T-helper 2 cell treated with Interferon-gamma antibody and Interleukin-4, amounts not matched to agents 5 μg/mL and 100 μg/mL, for 36 hours (primary cell): Measurements from ENCODE around the gene PTPA.

ENCODE experiments used
- DNase-seq: peaks from one replicate; pipeline ENCODE4 v3.0.0; 2021; ENCODE audit warnings: low spot score
- H3K27ac Mint-ChIP-seq: one replicate; pipeline ENCODE4 v1.8.0; 2021; ENCODE audit warnings: mild to moderate bottlenecking, mixed read lengths
- H3K27me3 Mint-ChIP-seq: one replicate; pipeline ENCODE4 v1.8.0; 2021; ENCODE audit warnings: low read depth, mixed read lengths
- H3K36me3 Mint-ChIP-seq: one replicate; pipeline ENCODE4 v1.8.0; 2021; ENCODE audit warnings: low read depth, mixed read lengths
- H3K4me1 Mint-ChIP-seq: one replicate; pipeline ENCODE4 v1.8.0; 2021; ENCODE audit warnings: low read depth, mixed read lengths
- H3K4me3 Mint-ChIP-seq: one replicate; pipeline ENCODE4 v1.8.0; 2022; ENCODE audit warnings: mild to moderate bottlenecking, moderate library complexity, mixed read lengths
- H3K9me3 Mint-ChIP-seq: one replicate; pipeline ENCODE4 v1.8.0; 2021; ENCODE audit warnings: mixed read lengths

The PTPA gene

DNA sequence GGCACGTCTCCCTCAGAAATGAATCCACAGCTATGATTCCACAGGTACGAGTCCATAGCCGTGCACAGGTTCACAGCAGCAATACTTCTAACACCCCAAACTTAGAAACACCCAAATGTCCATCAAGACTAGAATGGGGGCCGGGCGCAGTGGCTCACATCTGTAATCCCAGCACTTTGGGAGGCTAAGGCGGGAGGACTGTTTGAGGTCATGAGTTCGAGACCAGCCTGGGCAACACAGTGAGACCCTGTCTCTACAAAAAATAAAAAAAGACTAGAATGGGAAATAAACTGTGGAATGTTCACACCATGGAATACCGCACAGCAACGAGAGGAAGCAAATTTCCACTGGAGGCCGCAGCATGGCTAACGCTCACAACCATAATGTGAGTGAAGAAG lies 34.6 kb upstream of the PTPA start:
- Mint-ChIP-seq H3K4me3 (no peak overlapping the region), H3K9me3 (no peaks in the 10 kb centered on the region), H3K4me1 (peaks cover 10% of the 10 kb centered on the region), H3K36me3 (peaks cover 3% of the 10 kb centered on the region), H3K27me3 (no peaks in the 10 kb centered on the region), H3K27ac (no peak overlapping the region)
- DNase-seq = no peak

- DNase-seq = no peak
- Mint-ChIP-seq H3K27ac (no peak overlapping the region), H3K4me3 (no peak overlapping the region), H3K36me3 (no peaks in the 10 kb centered on the region), H3K9me3 (no peaks in the 10 kb centered on the region), H3K4me1 (peaks cover 10% of the 10 kb centered on the region), H3K27me3 (no peaks in the 10 kb centered on the region)
Observed at GRCh38 chr9:129077236-129077635, 34.0 kb upstream of the PTPA start.

GRCh38 chr9:129078691-129079503 lies 32.3 kb upstream of the PTPA start:
- H3K4me1 Mint-ChIP-seq = peaks cover 8% of the 10 kb centered on the region
- H3K27ac Mint-ChIP-seq = peak overlapping the region; percentile 49

GRCh38 chr9:129079829-129080228 lies 31.4 kb upstream of the PTPA start:
- H3K4me3 Mint-ChIP-seq = peak overlapping the region; percentile 91
- no peaks in the 10 kb centered on the region for H3K9me3 Mint-ChIP-seq
- H3K27me3 Mint-ChIP-seq = no peaks in the 10 kb centered on the region
- peaks cover 8% of the 10 kb centered on the region for H3K4me1 Mint-ChIP-seq
- H3K27ac Mint-ChIP-seq = no peak overlapping the region
- no peak for DNase-seq
- H3K36me3 Mint-ChIP-seq = no peaks in the 10 kb centered on the region

More at GRCh38 chr9:129078691-129079503, 32.3 kb upstream of the PTPA start:
- peak overlapping the region; percentile 91 for H3K4me3 Mint-ChIP-seq
- no peaks in the 10 kb centered on the region for H3K9me3 Mint-ChIP-seq
- no peak for DNase-seq
- no peaks in the 10 kb centered on the region for H3K36me3 Mint-ChIP-seq
- H3K27me3 Mint-ChIP-seq = no peaks in the 10 kb centered on the region

- Mint-ChIP-seq H3K27ac (peak overlapping the region; percentile 73), H3K36me3 (no peaks in the 10 kb centered on the region), H3K4me3 (peak overlapping the region; percentile 91), H3K4me1 (peaks cover 8% of the 10 kb centered on the region), H3K27me3 (no peaks in the 10 kb centered on the region), H3K9me3 (no peaks in the 10 kb centered on the region)
- DNase-seq = no peak
Observed at GRCh38 chr9:129080298-129080600, 31.0 kb upstream of the PTPA start.

DNA sequence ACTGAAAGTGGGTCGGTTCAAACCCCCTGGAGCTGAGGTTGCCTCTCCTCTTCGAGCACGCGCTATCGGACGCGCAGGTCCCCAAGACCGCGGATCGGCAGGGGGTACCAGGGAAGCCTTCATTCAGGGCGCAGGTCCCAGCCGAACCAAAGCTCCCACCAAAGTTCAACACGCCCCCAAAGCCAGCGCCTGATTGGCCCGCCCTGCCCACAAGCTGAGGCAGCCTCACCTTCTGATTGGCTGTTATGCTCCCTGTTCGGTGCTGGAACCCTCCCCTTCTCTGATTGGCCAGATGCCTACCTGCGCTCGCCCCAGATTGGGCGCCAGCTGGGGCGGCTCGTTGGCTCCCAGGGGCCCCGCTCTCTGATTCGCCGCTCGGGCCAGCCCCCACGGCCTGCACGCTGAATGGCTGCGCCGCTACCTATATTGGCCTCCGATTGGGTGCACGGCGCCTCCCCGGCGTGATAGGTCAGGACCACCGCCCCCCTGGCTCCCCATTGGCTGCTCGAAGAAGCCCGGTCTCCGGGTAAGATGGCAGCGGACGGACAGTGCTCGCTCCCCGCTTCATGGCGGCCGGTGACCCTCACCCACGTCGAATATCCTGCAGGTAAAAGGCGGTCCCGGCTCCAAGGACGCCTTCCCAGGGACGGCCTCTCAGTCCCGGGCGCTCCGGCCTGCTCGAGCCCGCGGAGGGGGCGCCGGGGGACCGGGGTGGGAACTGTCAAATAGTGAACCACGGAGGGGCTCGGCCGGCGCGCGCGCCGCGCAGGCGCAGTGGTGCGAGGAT lies 30.4 kb upstream of the PTPA start, which contains the start of gene DOLPP1:
DOLPP1 (plus strand) TSS at position 511 of the 787 bp plus-strand sequence; CDS start at position 532, 21 bp downstream.
- H3K27ac Mint-ChIP-seq = peak within 1 kb of the TSS; percentile 73
- no peaks in the 10 kb centered on the region for H3K36me3 Mint-ChIP-seq
- H3K27me3 Mint-ChIP-seq = no peaks in the 10 kb centered on the region
- H3K4me3 Mint-ChIP-seq = peak within 1 kb of the TSS; percentile 91
- H3K9me3 Mint-ChIP-seq = no peaks in the 10 kb centered on the region
- H3K4me1 Mint-ChIP-seq = peaks cover 8% of the 10 kb centered on the region
- DNase-seq = peak; percentile 99

DNA sequence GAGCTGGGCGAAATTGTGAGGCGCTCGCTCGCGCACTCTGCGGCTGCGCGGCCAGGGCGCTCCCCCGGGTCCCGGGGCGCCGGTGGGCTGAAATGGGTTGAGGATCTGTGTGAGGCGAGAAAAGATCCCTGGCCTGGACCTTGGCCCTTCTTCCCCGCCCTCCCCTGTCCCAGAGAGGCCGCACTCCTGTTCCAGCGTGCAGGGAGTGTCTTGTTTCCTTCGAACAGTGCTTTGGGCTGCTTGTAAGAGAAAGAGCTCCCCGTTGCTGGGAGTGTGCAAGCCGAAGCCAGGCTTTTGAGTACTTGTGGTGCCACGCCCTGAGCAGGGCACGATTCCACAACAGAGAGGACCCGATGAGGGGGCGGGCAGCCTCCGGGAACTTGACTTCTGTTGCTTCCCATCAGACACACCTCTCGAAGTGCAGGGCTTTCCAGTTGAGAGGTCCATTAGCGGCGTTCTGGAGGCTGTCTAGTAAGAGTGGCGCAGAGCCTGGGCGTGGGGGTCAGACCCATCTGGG lies 29.8 kb upstream of the PTPA start:
- peaks cover 8% of the 10 kb centered on the region for H3K4me1 Mint-ChIP-seq
- H3K27ac Mint-ChIP-seq = peak overlapping the region; percentile 63
- H3K36me3 Mint-ChIP-seq = no peaks in the 10 kb centered on the region
- no peaks in the 10 kb centered on the region for H3K9me3 Mint-ChIP-seq
- no peak for DNase-seq
- H3K27me3 Mint-ChIP-seq = no peaks in the 10 kb centered on the region
- H3K4me3 Mint-ChIP-seq = peak overlapping the region; percentile 91

- Mint-ChIP-seq H3K4me1 (peaks cover 8% of the 10 kb centered on the region), H3K27me3 (no peaks in the 10 kb centered on the region), H3K9me3 (no peaks in the 10 kb centered on the region), H3K27ac (no peak overlapping the region), H3K36me3 (peaks cover 4% of the 10 kb centered on the region), H3K4me3 (no peak overlapping the region)
- DNase-seq = no peak
Observed at GRCh38 chr9:129084087-129084486, 27.1 kb upstream of the PTPA start.

DNA sequence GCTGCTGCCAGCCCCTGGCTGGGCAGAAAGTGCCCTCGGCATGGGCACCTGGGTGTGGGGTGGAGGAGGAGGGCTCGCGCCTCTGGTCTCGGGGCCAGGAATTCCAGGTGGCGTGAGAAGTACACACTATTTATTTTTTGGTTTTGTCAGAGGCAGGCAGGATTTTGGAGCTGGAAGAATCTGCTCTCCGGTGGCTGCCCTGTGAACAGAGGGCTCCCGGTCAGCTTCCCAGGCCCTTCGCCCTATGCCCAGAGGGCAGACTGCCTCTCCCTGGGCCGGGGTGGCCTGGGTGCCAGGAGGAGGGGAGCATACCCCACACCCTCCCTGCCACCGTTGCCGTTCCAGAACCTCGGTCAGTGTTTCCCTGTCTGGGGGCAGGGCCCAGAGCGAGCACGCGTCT lies 22.0 kb upstream of the PTPA start:
- Mint-ChIP-seq H3K4me3 (no peak overlapping the region), H3K9me3 (no peaks in the 10 kb centered on the region), H3K36me3 (peaks cover 10% of the 10 kb centered on the region), H3K4me1 (no peaks in the 10 kb centered on the region), H3K27me3 (no peaks in the 10 kb centered on the region), H3K27ac (no peak overlapping the region)
- no peak for DNase-seq

- Mint-ChIP-seq H3K27ac (no peak overlapping the region), H3K27me3 (no peaks in the 10 kb centered on the region)
Observed at GRCh38 chr9:129093602-129094386, 17.4 kb upstream of the PTPA start.

GRCh38 chr9:129094387-129095169 lies 16.6 kb upstream of the PTPA start:
- no peak overlapping the region for H3K4me3 Mint-ChIP-seq
- DNase-seq = no peak
- peaks cover 5% of the 10 kb centered on the region for H3K36me3 Mint-ChIP-seq
- no peaks in the 10 kb centered on the region for H3K4me1 Mint-ChIP-seq
- no peaks in the 10 kb centered on the region for H3K27me3 Mint-ChIP-seq
- H3K9me3 Mint-ChIP-seq = no peaks in the 10 kb centered on the region
- no peak overlapping the region for H3K27ac Mint-ChIP-seq

More at GRCh38 chr9:129093602-129094386, 17.4 kb upstream of the PTPA start:
- H3K36me3 Mint-ChIP-seq = peaks cover 6% of the 10 kb centered on the region
- no peak for DNase-seq
- no peaks in the 10 kb centered on the region for H3K9me3 Mint-ChIP-seq
- no peaks in the 10 kb centered on the region for H3K4me1 Mint-ChIP-seq
- H3K4me3 Mint-ChIP-seq = no peak overlapping the region

DNA sequence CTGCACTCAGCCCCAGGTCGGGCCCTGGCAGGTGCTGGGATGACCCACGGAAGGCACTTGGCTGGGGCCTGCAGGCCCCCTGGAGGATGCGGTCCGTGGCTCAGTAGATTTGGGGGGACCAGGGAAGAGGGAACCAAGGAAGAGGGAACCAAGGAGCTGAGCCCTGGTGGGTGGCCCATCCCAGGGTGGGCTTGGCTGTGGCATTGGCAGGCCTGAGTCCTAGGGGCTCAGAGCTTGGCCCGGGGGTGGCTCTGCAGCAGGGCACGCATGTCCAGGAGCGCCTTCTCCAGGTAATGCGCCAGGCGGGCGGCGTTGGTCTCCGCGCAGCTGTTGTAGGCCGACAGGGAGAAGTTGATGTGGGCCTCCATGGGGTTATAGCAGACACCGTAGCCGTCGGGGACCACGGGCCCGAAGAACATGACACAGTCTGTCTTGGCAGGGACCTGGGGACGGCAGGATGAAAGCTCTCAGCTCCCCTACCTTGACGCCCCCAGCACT lies 16.0 kb upstream of the PTPA start:
- Mint-ChIP-seq H3K27ac (no peak overlapping the region), H3K9me3 (no peaks in the 10 kb centered on the region), H3K4me3 (no peak overlapping the region)

GRCh38 chr9:129095908-129096307 lies 15.3 kb upstream of the PTPA start:
- Mint-ChIP-seq H3K4me3 (no peak overlapping the region), H3K4me1 (no peaks in the 10 kb centered on the region), H3K9me3 (no peaks in the 10 kb centered on the region), H3K36me3 (no peaks in the 10 kb centered on the region), H3K27ac (no peak overlapping the region), H3K27me3 (no peaks in the 10 kb centered on the region)
- DNase-seq = no peak

More for the DNA sequence above, 16.0 kb upstream of the PTPA start:
- Mint-ChIP-seq H3K4me1 (no peaks in the 10 kb centered on the region), H3K27me3 (no peaks in the 10 kb centered on the region), H3K36me3 (no peaks in the 10 kb centered on the region)
- no peak for DNase-seq
